ENCODE results near the gene RAB36. TPM values are rescaled to one million over a fixed set of nuclear protein-coding genes. Genes with fewer than 3 reads are reported as not detected.

RAB36 gene
- total and polyA plus RNA-seq, 10 donors = 1.0 to 3.7 (median 1.6) TPM

DNA sequence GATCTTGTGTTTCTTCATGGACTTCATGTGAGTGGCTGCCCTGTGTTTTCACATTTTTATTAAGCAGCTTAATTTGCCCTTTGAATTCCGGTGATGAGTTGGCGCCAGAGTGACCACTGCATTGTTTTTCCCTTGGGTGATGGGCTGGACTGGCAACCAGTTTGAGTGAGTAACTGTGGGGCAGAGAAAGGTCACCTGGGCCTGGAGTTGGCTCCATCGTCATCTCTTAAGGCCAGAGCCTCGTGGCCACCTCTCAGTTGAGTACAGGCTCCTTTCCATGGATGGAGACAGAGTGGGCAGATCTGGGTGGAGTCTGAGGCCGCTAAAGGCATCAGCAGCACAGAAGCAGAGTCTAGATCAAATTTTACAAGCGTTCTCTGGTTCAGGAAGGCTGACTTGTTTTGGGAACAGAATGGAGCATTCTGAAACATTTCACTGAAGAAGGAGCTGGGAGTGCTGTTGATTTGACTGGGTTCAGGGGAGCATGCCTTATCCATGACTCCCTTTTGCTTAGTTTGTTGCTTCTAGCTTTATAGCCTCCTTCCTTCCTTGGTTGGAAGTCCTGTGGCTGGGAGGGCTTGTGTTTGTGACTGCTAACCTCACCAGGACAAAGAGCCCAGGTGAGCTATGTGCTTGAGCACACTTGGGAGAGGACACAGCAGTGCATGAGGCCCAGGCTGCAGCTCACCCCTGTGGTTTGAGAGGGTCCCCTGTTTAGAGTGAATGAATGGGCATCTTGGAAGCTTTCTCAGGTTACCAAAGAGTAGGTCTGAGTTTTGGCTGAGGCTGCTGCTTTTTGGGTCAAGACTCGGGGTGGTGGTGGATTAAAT, 42.8 kb downstream of the RAB36 start:
- H3K27me3 ChIP-seq (replicated peaks in 1 of 7) = no peaks in the 10 kb centered on the region
- H3K4me1 ChIP-seq = peaks cover 21 to 81% (median 54%) of the 10 kb centered on the region in 6 donors
- no peak overlapping the region for H3K4me3 ChIP-seq
- intact Hi-C loops (cut with DNase I; ENCODE audit: low total_unique reads) = loop anchor here (10.0 kb wide), 1 partner anchor 57 kb away; no protein-coding TSS in a partner anchor
- no peak for TF ChIP-seq POLR2AphosphoS5 (IDR thresholded peaks at IDR 0.05)
- no peak for TF ChIP-seq POLR2A (IDR thresholded peaks at IDR 0.05)
- TF ChIP-seq, protein P1, sequence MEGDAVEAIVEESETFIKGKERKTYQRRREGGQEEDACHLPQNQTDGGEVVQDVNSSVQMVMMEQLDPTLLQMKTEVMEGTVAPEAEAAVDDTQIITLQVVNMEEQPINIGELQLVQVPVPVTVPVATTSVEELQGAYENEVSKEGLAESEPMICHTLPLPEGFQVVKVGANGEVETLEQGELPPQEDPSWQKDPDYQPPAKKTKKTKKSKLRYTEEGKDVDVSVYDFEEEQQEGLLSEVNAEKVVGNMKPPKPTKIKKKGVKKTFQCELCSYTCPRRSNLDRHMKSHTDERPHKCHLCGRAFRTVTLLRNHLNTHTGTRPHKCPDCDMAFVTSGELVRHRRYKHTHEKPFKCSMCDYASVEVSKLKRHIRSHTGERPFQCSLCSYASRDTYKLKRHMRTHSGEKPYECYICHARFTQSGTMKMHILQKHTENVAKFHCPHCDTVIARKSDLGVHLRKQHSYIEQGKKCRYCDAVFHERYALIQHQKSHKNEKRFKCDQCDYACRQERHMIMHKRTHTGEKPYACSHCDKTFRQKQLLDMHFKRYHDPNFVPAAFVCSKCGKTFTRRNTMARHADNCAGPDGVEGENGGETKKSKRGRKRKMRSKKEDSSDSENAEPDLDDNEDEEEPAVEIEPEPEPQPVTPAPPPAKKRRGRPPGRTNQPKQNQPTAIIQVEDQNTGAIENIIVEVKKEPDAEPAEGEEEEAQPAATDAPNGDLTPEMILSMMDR (IDR thresholded peaks at IDR 0.05 in 8 of 11, conservative IDR thresholded peaks at IDR 0.05 in 3 of 11) = no peak
- WGBS, 5 donors = 79 to 89% (median 86%) methylated on average over 7 of the region's 7 CpGs
- no peak for DNase-seq
- H3K9me3 ChIP-seq = no peaks in the 10 kb centered on the region
- H3K27ac ChIP-seq = no peak overlapping the region
- H3K36me3 ChIP-seq = peaks cover 0 to 50% (median 4%) of the 10 kb centered on the region in 6 donors

DNA sequence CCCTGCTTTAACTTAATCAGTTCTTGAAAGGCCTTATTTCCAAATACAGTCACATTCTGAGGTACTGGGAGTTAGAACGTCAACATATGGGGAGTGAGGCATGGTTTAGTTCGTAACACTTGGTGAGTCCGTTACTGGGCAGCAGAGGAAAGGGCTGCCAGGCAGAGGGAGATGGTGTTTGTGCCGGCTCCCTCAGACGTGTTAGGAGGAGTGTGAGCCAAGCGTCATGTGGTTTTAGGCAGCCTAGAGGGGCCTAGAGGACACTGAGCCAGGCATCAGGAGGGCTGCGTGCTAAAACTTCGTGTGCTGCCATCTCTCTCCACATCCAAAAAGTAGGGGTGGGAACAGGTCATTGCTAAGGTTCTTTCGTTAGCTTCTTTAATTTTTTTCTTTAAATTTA, 45.2 kb downstream of the RAB36 start:
- TF ChIP-seq POLR2A (IDR thresholded peaks at IDR 0.05) (no peak), POLR2AphosphoS5 (IDR thresholded peaks at IDR 0.05) (no peak)
- TF ChIP-seq, protein P1 (IDR thresholded peaks at IDR 0.05 in 8 of 11, conservative IDR thresholded peaks at IDR 0.05 in 3 of 11) = no peak
- Histone ChIP-seq H3K4me3 (no peak overlapping the region), H3K4me1 (peaks cover 0 to 69% (median 30%) of the 10 kb centered on the region in 6 donors), H3K36me3 (peaks cover 0 to 59% (median 4%) of the 10 kb centered on the region in 6 donors), H3K27me3 (replicated peaks in 1 of 7) (no peaks in the 10 kb centered on the region), H3K9me3 (no peaks in the 10 kb centered on the region), H3K27ac (no peak overlapping the region)
- intact Hi-C loops (cut with DNase I; ENCODE audit: low total_unique reads) = no loop called here
- no peak for DNase-seq
- WGBS, 5 donors = 79 to 91% (median 89%) methylated on average over 9 of the region's 9 CpGs

DNA sequence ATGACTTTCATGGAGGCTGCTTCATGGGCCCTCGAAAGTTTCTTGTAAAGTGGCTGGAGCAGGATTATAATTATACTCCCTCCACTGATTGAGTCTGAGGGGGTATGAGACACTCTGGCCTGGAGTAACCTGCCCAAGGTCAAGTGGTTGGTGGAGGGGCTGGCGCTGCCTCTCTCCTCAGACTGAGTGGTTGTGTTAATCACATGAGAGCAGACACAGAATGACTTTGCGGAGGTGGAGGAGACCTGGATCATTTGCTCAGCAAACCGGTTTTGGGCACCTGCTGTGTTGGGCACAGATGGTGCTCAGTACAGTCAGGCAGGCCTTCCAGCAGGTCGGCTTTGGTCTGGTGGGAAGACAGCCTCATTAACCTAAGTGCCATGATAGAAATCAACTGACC, 46.9 kb downstream of the RAB36 start:
- Histone ChIP-seq H3K9me3 (no peaks in the 10 kb centered on the region), H3K4me3 (no peak overlapping the region), H3K27me3 (replicated peaks in 1 of 7) (no peaks in the 10 kb centered on the region), H3K27ac (no peak overlapping the region), H3K36me3 (peaks cover 0 to 59% (median 4%) of the 10 kb centered on the region in 6 donors), H3K4me1 (peaks cover 0 to 67% (median 19%) of the 10 kb centered on the region in 6 donors)
- intact Hi-C loops (cut with DNase I; ENCODE audit: low total_unique reads) = no loop called here
- WGBS, 5 donors = 74 to 82% (median 81%) methylated on average over 4 to 5 of the region's 5 CpGs
- TF ChIP-seq, protein P1 (IDR thresholded peaks at IDR 0.05 in 8 of 11, conservative IDR thresholded peaks at IDR 0.05 in 3 of 11) = no peak
- no peak for TF ChIP-seq POLR2A (IDR thresholded peaks at IDR 0.05)
- TF ChIP-seq POLR2AphosphoS5 (IDR thresholded peaks at IDR 0.05) = no peak
- DNase-seq = no peak

DNA sequence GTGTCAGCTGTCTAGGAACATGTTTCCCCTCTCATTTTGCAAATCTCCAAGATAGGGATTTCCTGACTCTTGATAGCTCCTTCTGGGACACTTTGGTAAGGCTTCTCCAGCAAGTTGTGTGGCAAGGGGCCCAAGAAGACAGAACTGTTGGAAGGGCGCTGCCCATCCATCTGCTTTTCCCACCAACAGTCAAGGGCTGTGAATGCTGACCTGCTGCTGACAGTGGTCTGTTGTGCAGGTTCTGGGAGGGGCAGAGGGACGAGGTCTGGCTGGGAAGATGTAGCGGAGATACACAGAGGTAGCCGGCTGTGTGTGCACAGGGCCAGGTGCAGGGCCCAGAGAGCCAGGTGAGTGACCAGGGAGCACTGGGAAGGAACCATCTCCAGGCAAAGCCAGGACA, 47.3 kb downstream of the RAB36 start:
- H3K4me1 ChIP-seq = peaks cover 0 to 67% (median 17%) of the 10 kb centered on the region in 6 donors
- no peaks in the 10 kb centered on the region for H3K9me3 ChIP-seq
- intact Hi-C loops (cut with DNase I; ENCODE audit: low total_unique reads) = no loop called here
- WGBS, 5 donors = 94 to 98% (median 95%) methylated on average over 4 of the region's 4 CpGs
- no peak overlapping the region for H3K4me3 ChIP-seq
- H3K36me3 ChIP-seq = peaks cover 0 to 59% (median 4%) of the 10 kb centered on the region in 6 donors
- no peak for TF ChIP-seq POLR2AphosphoS5 (IDR thresholded peaks at IDR 0.05)
- TF ChIP-seq, protein P1 (IDR thresholded peaks at IDR 0.05 in 8 of 11, conservative IDR thresholded peaks at IDR 0.05 in 3 of 11) = no peak
- no peak for TF ChIP-seq POLR2A (IDR thresholded peaks at IDR 0.05)
- no peak overlapping the region for H3K27ac ChIP-seq
- H3K27me3 ChIP-seq (replicated peaks in 1 of 7) = no peaks in the 10 kb centered on the region
- no peak for DNase-seq

Measured in spleen (tissue), 11 donors.